ENCODE measurements around the gene ATP1A3. TPM values are rescaled to one million over a fixed set of nuclear protein-coding genes. Genes with fewer than 3 reads are reported as not detected.

ATP1A3 gene
- total and polyA plus RNA-seq, 2 of the 13 experiments (the other 11 are each of a cell fraction or from before 2014, with no cell fraction given): 0.01 to 0.04 TPM

GRCh38 chr19:41959056-41960053 lies 34.7 kb downstream of the ATP1A3 start, which contains the start of gene RABAC1 (continued):
- no peak for TF ChIP-seq MLXIP (CRISPR knock-in tag; IDR thresholded peaks at IDR 0.05; ENCODE audit: borderline replicate concordance)
- no peak for TF ChIP-seq SIX1 (CRISPR knock-in tag; IDR thresholded peaks at IDR 0.05; ENCODE audit: borderline replicate concordance)
- no peak for TF ChIP-seq NFIB (CRISPR knock-in tag; IDR thresholded peaks at IDR 0.05; ENCODE audit: borderline replicate concordance)
- TF ChIP-seq RAD21 (CRISPR knock-in tag; IDR thresholded peaks at IDR 0.05): no peak
- TF ChIP-seq ATF4 (CRISPR knock-in tag; IDR thresholded peaks at IDR 0.05): no peak
- no peak for TF ChIP-seq USF2 (IDR thresholded peaks at IDR 0.05; ENCODE audit: low read depth, low read length)
- TF ChIP-seq USF2 (CRISPR knock-in tag; IDR thresholded peaks at IDR 0.05; ENCODE audit: borderline replicate concordance): no peak
- no peak for TF ChIP-seq ZNF652 (CRISPR knock-in tag; IDR thresholded peaks at IDR 0.05; ENCODE audit: borderline replicate concordance, low read depth)
- peak; percentile 58; the same call in 1 of the 2 replicates for TF ChIP-seq BHLHE40 (IDR thresholded peaks at IDR 0.05; ENCODE audit: low read length)
- no peak for TF ChIP-seq ZNF33B (CRISPR knock-in tag; IDR thresholded peaks at IDR 0.05)
- TF ChIP-seq NR2C2 (CRISPR knock-in tag; IDR thresholded peaks at IDR 0.05; ENCODE audit: borderline replicate concordance): peak; percentile 62
- TF ChIP-seq ZNF263 (CRISPR knock-in tag; IDR thresholded peaks at IDR 0.05): no peak
- TF ChIP-seq ZNF407 (CRISPR knock-in tag; IDR thresholded peaks at IDR 0.05; ENCODE audit: not compliant biosample characterization): no peak

Data from HepG2 (cell line).